ENCODE results near the gene LSM4.

- TF ChIP-seq, protein P1, sequence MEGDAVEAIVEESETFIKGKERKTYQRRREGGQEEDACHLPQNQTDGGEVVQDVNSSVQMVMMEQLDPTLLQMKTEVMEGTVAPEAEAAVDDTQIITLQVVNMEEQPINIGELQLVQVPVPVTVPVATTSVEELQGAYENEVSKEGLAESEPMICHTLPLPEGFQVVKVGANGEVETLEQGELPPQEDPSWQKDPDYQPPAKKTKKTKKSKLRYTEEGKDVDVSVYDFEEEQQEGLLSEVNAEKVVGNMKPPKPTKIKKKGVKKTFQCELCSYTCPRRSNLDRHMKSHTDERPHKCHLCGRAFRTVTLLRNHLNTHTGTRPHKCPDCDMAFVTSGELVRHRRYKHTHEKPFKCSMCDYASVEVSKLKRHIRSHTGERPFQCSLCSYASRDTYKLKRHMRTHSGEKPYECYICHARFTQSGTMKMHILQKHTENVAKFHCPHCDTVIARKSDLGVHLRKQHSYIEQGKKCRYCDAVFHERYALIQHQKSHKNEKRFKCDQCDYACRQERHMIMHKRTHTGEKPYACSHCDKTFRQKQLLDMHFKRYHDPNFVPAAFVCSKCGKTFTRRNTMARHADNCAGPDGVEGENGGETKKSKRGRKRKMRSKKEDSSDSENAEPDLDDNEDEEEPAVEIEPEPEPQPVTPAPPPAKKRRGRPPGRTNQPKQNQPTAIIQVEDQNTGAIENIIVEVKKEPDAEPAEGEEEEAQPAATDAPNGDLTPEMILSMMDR (IDR thresholded peaks at IDR 0.05; ENCODE audit: insufficient read depth, low read length, poor library complexity, severe bottlenecking) = no peak
- TF ChIP-seq EZH2phosphoT487 (conservative IDR thresholded peaks at IDR 0.05; ENCODE audit: low read length) = no peak
Measured at GRCh38 chr19:18299654-18300053, 23.2 kb downstream of the LSM4 start.
